ENCODE data around the gene LYG2.
"Not testable (repeated sequence)": the region's sequence is repeated elsewhere in the genome, so short reads cannot be mapped to it uniquely, and the experiment has no call there.

The LYG2 gene

GRCh38 chr2:99240431-99240830 lies 15.0 kb downstream of the LYG2 start:
- Mint-ChIP-seq H3K9me3 (no peaks in the 10 kb centered on the region), H3K27ac (no peak overlapping the region), H3K4me3 (no peak overlapping the region), H3K27me3 (no peaks in the 10 kb centered on the region), H3K36me3 (ENCODE audit: low read depth) (no peaks in the 10 kb centered on the region), H3K4me1 (ENCODE audit: low read depth) (no peaks in the 10 kb centered on the region)

GRCh38 chr2:99238599-99238998 lies 16.9 kb downstream of the LYG2 start:
- Mint-ChIP-seq H3K4me3 (no peak overlapping the region), H3K4me1 (ENCODE audit: low read depth) (no peaks in the 10 kb centered on the region), H3K36me3 (ENCODE audit: low read depth) (no peaks in the 10 kb centered on the region), H3K27ac (no peak overlapping the region), H3K27me3 (no peaks in the 10 kb centered on the region), H3K9me3 (no peaks in the 10 kb centered on the region)

- not testable (repeated sequence) for H3K36me3 Mint-ChIP-seq (ENCODE audit: low read depth); H3K27me3 Mint-ChIP-seq; H3K4me3 Mint-ChIP-seq; H3K27ac Mint-ChIP-seq; H3K4me1 Mint-ChIP-seq (ENCODE audit: low read depth)
- H3K9me3 Mint-ChIP-seq, result peaks cover 19% of the 10 kb centered on the region
These were observed 22.3 kb downstream of the LYG2 start for GRCh38 chr2:99233177-99233576.

GRCh38 chr2:99217929-99218501 lies 37.5 kb downstream of the LYG2 start:
- Mint-ChIP-seq H3K4me1 (ENCODE audit: low read depth) (no peaks in the 10 kb centered on the region), H3K9me3 (no peaks in the 10 kb centered on the region)

GRCh38 chr2:99216096-99216495 lies 39.4 kb downstream of the LYG2 start:
- H3K27me3 Mint-ChIP-seq, result no peaks in the 10 kb centered on the region
- H3K27ac Mint-ChIP-seq, result no peak overlapping the region
- H3K9me3 Mint-ChIP-seq, result no peaks in the 10 kb centered on the region

More at GRCh38 chr2:99217929-99218501, 37.5 kb downstream of the LYG2 start:
- no peaks in the 10 kb centered on the region for H3K27me3 Mint-ChIP-seq
- H3K36me3 Mint-ChIP-seq (ENCODE audit: low read depth), result peaks cover 34% of the 10 kb centered on the region
- H3K4me3 Mint-ChIP-seq, result no peak overlapping the region
- H3K27ac Mint-ChIP-seq, result no peak overlapping the region

GRCh38 chr2:99205491-99205890 lies 50.0 kb downstream of the LYG2 start:
- Mint-ChIP-seq H3K27ac (no peak overlapping the region), H3K27me3 (no peaks in the 10 kb centered on the region), H3K4me1 (ENCODE audit: low read depth) (no peaks in the 10 kb centered on the region), H3K9me3 (no peaks in the 10 kb centered on the region), H3K36me3 (ENCODE audit: low read depth) (peaks cover 23% of the 10 kb centered on the region), H3K4me3 (no peak overlapping the region)

More at GRCh38 chr2:99216096-99216495, 39.4 kb downstream of the LYG2 start:
- peaks cover 23% of the 10 kb centered on the region for H3K36me3 Mint-ChIP-seq (ENCODE audit: low read depth)
- no peaks in the 10 kb centered on the region for H3K4me1 Mint-ChIP-seq (ENCODE audit: low read depth)
- no peak overlapping the region for H3K4me3 Mint-ChIP-seq

GRCh38 chr2:99201959-99202678 lies 53.3 kb downstream of the LYG2 start:
- Mint-ChIP-seq H3K36me3 (ENCODE audit: low read depth) (peaks cover 18% of the 10 kb centered on the region), H3K4me3 (no peak overlapping the region), H3K27me3 (no peaks in the 10 kb centered on the region), H3K27ac (no peak overlapping the region), H3K4me1 (ENCODE audit: low read depth) (no peaks in the 10 kb centered on the region), H3K9me3 (no peaks in the 10 kb centered on the region)

GRCh38 chr2:99200076-99200800 lies 55.2 kb downstream of the LYG2 start:
- no peaks in the 10 kb centered on the region for H3K9me3 Mint-ChIP-seq
- H3K27me3 Mint-ChIP-seq, result no peaks in the 10 kb centered on the region
- H3K4me3 Mint-ChIP-seq, result no peak overlapping the region
- no peaks in the 10 kb centered on the region for H3K4me1 Mint-ChIP-seq (ENCODE audit: low read depth)
- no peak overlapping the region for H3K27ac Mint-ChIP-seq
- peaks cover 22% of the 10 kb centered on the region for H3K36me3 Mint-ChIP-seq (ENCODE audit: low read depth)

- Mint-ChIP-seq H3K4me1 (ENCODE audit: low read depth) (no peaks in the 10 kb centered on the region), H3K9me3 (no peaks in the 10 kb centered on the region), H3K36me3 (ENCODE audit: low read depth) (peaks cover 31% of the 10 kb centered on the region), H3K27ac (no peak overlapping the region), H3K27me3 (no peaks in the 10 kb centered on the region), H3K4me3 (no peak overlapping the region)
These were observed 57.2 kb downstream of the LYG2 start for GRCh38 chr2:99198103-99198841.

GRCh38 chr2:99192364-99192763 lies 63.1 kb downstream of the LYG2 start:
- H3K36me3 Mint-ChIP-seq (ENCODE audit: low read depth), result peaks cover 67% of the 10 kb centered on the region
- H3K4me1 Mint-ChIP-seq (ENCODE audit: low read depth); H3K9me3 Mint-ChIP-seq; H3K27me3 Mint-ChIP-seq; H3K4me3 Mint-ChIP-seq; H3K27ac Mint-ChIP-seq: not testable (repeated sequence)

Measured in stimulated activated naive CD8-positive, alpha-beta T cell treated with anti-CD3 and anti-CD28 coated beads, Interleukin-15, Interleukin-2, amounts not matched to agents 100 ng/mL and 50 ng/mL, for 24 hours (primary cell).